Gastroesophageal sphincter (tissue), 4 donors: Measurements from ENCODE around the gene SLC38A10. TPM values are rescaled to one million over a fixed set of nuclear protein-coding genes. Genes with fewer than 3 reads are reported as not detected.
"Not testable (repeated sequence)": the region's sequence is repeated elsewhere in the genome, so short reads cannot be mapped to it uniquely, and the experiment has no call there.

ENCODE experiments used
- ATAC-seq: fragments of 150-250 bp; one replicate; pipeline ENCODE4 v1.9.1; 2016; ENCODE audit warnings: mild to moderate bottlenecking, moderate library complexity
- H3K27ac ChIP-seq, 4 donors: fragments of 200-600 bp; sonication (generic) in 3 of 4; 1 replicate in 3 of 4; 2 replicates in 1 of 4; pipeline ENCODE4 v1.5.1; 2016 to 2019
- H3K27me3 ChIP-seq: fragments of 200-600 bp; sonication (generic); one replicate; pipeline ENCODE4 v1.5.1; 2019
- H3K36me3 ChIP-seq, 2 donors: fragments of 200-600 bp; sonication (generic); one replicate each; pipeline ENCODE4 v1.5.1; 2019; ENCODE audit warnings: control low read depth in 1 of 2
- H3K4me1 ChIP-seq, 3 donors: fragments of 200-600 bp; sonication (generic); 1 replicate in 2 of 3; 2 replicates in 1 of 3; pipeline ENCODE4 v1.5.1; 2016 to 2019; ENCODE audit warnings: control low read depth in 2 of 3
- H3K4me3 ChIP-seq, 2 donors: fragments of 200-600 bp; sonication (generic); one replicate each; pipeline ENCODE4 v1.5.1; 2019; ENCODE audit warnings: mild to moderate bottlenecking in 1 of 2, moderate library complexity in 1 of 2
- H3K9me3 ChIP-seq, 3 donors: fragments of 200-600 bp; sonication (generic); one replicate each; pipeline ENCODE4 v1.5.1; 2017 to 2019; ENCODE audit warnings: control low read depth in 2 of 3
- CTCF ChIP-seq, 4 experiments: fragments of 200-600 bp in 2 of 4; fragments of 450-650 bp in 2 of 4; sonication (generic) in 1 of 4; IDR thresholded peaks; one replicate each; pipeline ENCODE4 v1.5.1; 2017 to 2019; ENCODE audit warnings: antibody characterized with exemption in 4 of 4, mild to moderate bottlenecking in 2 of 4, moderate library complexity in 2 of 4
- EP300 ChIP-seq: sonication (generic); formaldehyde crosslinking; IDR thresholded peaks from one replicate; pipeline ENCODE4 v1.6.1; 2017; ENCODE audit warnings: antibody characterized with exemption, mild to moderate bottlenecking
- POLR2A ChIP-seq, 2 donors: fragments of 450-650 bp; IDR thresholded peaks; one replicate each; pipeline ENCODE4 v1.6.1; 2017; ENCODE audit warnings: antibody characterized with exemption in 2 of 2, mild to moderate bottlenecking in 2 of 2, moderate library complexity in 1 of 2
- POLR2AphosphoS5 ChIP-seq: sonication (generic); formaldehyde crosslinking; IDR thresholded peaks from one replicate; pipeline ENCODE4 v1.6.1; 2017; ENCODE audit warnings: antibody characterized with exemption
- WGBS, 2 donors: methylation state at CpG; one replicate each; pipeline ENCODE4 v1.1.5; 2018; ENCODE audit warnings: low coverage in 1 of 2; 5-methylcytosine and 5-hydroxymethylcytosine counted together
- total RNA-seq, 4 donors: library from RNA; depleted of rRNA; stranded (reverse); fragments of >200 nt; gene quantifications; one replicate each; pipeline ENCODE4 v1.1.0, GENCODE V29; 2016

SLC38A10 gene
- total RNA-seq, 4 donors from 2014 or later, result 70.5 to 99.6 (median 81.8) TPM

- Histone ChIP-seq H3K36me3 (peaks cover 0 to 60% of the 10 kb centered on the region in 2 donors), H3K4me3 (no peak overlapping the region)
Measured at GRCh38 chr17:81228834-81229665, 66.1 kb downstream of the SLC38A10 start.

GRCh38 chr17:81228420-81228819 is 66.7 kb downstream of the SLC38A10 start:
- no peak overlapping the region for H3K4me3 ChIP-seq
- no peak for ATAC-seq
- no peaks in the 10 kb centered on the region for H3K27me3 ChIP-seq
- H3K36me3 ChIP-seq, result peaks cover 0 to 53% of the 10 kb centered on the region in 2 donors
- WGBS, 2 donors, result 82% methylated on average over 7 of the region's 9 CpGs; no CpG with 5 or more reads in 1 of the 2 donors
- peaks cover 0 to 3% (median 0%) of the 10 kb centered on the region in 3 donors for H3K9me3 ChIP-seq
- TF ChIP-seq POLR2A (IDR thresholded peaks at IDR 0.05) (no peak), EP300 (no peak), CTCF (IDR thresholded peaks at IDR 0.05) (no peak), POLR2AphosphoS5 (no peak)
- H3K4me1 ChIP-seq, result peaks cover 0 to 8% (median 4%) of the 10 kb centered on the region in 3 donors
- H3K27ac ChIP-seq, result no peak overlapping the region

More at GRCh38 chr17:81228834-81229665, 66.1 kb downstream of the SLC38A10 start:
- Histone ChIP-seq H3K27me3 (no peaks in the 10 kb centered on the region), H3K4me1 (peaks cover 0 to 1% (median 0%) of the 10 kb centered on the region in 3 donors), H3K27ac (no peak overlapping the region), H3K9me3 (peaks cover 0 to 3% (median 0%) of the 10 kb centered on the region in 3 donors)
- ATAC-seq, result no peak
- 83% methylated on average over 6 of the region's 32 CpGs; no CpG with 5 or more reads in 1 of the 2 donors for WGBS, 2 donors
- TF ChIP-seq POLR2AphosphoS5 (no peak), EP300 (no peak)

GRCh38 chr17:81227630-81228029 is 67.5 kb downstream of the SLC38A10 start:
- H3K27ac ChIP-seq, ATAC-seq, H3K27me3 ChIP-seq, H3K4me3 ChIP-seq, H3K9me3 ChIP-seq: not testable (repeated sequence)
- 62 to 75% methylated on average over 2 of the region's 2 CpGs for WGBS, 2 donors
- peaks cover 0 to 11% (median 5%) of the 10 kb centered on the region in 3 donors for H3K4me1 ChIP-seq
- H3K36me3 ChIP-seq, result peaks cover 0 to 46% of the 10 kb centered on the region in 2 donors

- TF ChIP-seq CTCF (IDR thresholded peaks at IDR 0.05) (no peak), POLR2A (IDR thresholded peaks at IDR 0.05) (no peak), POLR2AphosphoS5 (no peak), EP300 (no peak)
- H3K4me1 ChIP-seq, result peaks cover 5 to 27% (median 17%) of the 10 kb centered on the region in 3 donors
- H3K27ac ChIP-seq, result peak overlapping the region in 3 of 4 donors; percentile 56 to 71 (median 70)
- H3K9me3 ChIP-seq, result peaks cover 0 to 3% (median 0%) of the 10 kb centered on the region in 3 donors
- H3K27me3 ChIP-seq, result no peaks in the 10 kb centered on the region
- peaks cover 0 to 20% of the 10 kb centered on the region in 2 donors for H3K36me3 ChIP-seq
- WGBS, 2 donors, result 12 to 20% methylated on average over 1 to 11 of the region's 11 CpGs
- no peak for ATAC-seq
- peak overlapping the region; percentile 40 to 82 for H3K4me3 ChIP-seq
Measured at GRCh38 chr17:81223762-81224130, 71.4 kb downstream of the SLC38A10 start.

- peak within 1 kb of the TSS; percentile 50 to 82 for H3K4me3 ChIP-seq
- H3K36me3 ChIP-seq, result peaks cover 0 to 20% of the 10 kb centered on the region in 2 donors
- ATAC-seq, result peak; percentile 100
- peak within 1 kb of the TSS in 3 of 4 donors; percentile 56 to 76 (median 70) for H3K27ac ChIP-seq
- WGBS, 2 donors, result 0 to 2% methylated on average over 10 to 25 of the region's 79 CpGs
- no peaks in the 10 kb centered on the region for H3K27me3 ChIP-seq
- peaks cover 0 to 3% (median 0%) of the 10 kb centered on the region in 3 donors for H3K9me3 ChIP-seq
- TF ChIP-seq POLR2A (IDR thresholded peaks at IDR 0.05) (no peak), EP300 (no peak), CTCF (IDR thresholded peaks at IDR 0.05) (no peak), POLR2AphosphoS5 (no peak)
- H3K4me1 ChIP-seq, result peaks cover 5 to 27% (median 17%) of the 10 kb centered on the region in 3 donors
Measured at GRCh38 chr17:81222906-81223761, 72.0 kb downstream of the SLC38A10 start, which contains the start of gene CEP131. Gene CEP131, minus strand, starts transcription at chr17:81222965. Its CDS starts 2,909 bp downstream, at chr17:81220056.
